ENCODE data around the gene PDZD7.

The PDZD7 gene

GRCh38 chr10:101065481-101066145 is 34.7 kb upstream of the PDZD7 start (continued):
- TF ChIP-seq ZNF175 (tag by site-specific recombination; IDR thresholded peaks at IDR 0.05) (no peak), ZNF449 (tag by site-specific recombination; IDR thresholded peaks at IDR 0.05) (no peak), REST (tag by site-specific recombination; IDR thresholded peaks at IDR 0.05) (no peak), KLF1 (tag by site-specific recombination; IDR thresholded peaks at IDR 0.05) (no peak)

- Histone ChIP-seq H3K27ac (ENCODE audit: extremely low read depth, low read depth, low read length) (no peak overlapping the region), H3K36me3 (ENCODE audit: control insufficient read depth in 2 of 2, insufficient read depth in 1 of 2, low read length in 2 of 2) (no peaks in the 10 kb centered on the region), H3K9me3 (ENCODE audit: control insufficient read depth, insufficient read depth, low read depth, low read length) (no peaks in the 10 kb centered on the region), H3K4me3 (ENCODE audit: low read depth, low read length) (no peak overlapping the region), H3K4me1 (ENCODE audit: control insufficient read depth, insufficient read depth, low read length) (peaks cover 22% of the 10 kb centered on the region)
- CTCF ChIA-PET = interaction anchor here (0.6 to 6.2 kb wide), 13 partner anchors 9 to 97 kb away, joined by 3 to 61 read pairs (median 7); partner anchors contain the start of gene LZTS2
- POLR2A ChIA-PET = no interaction called here
- TF ChIP-seq ZNF530 (tag by site-specific recombination; IDR thresholded peaks at IDR 0.05; ENCODE audit: low read depth) (no peak), HIC1 (tag by site-specific recombination; IDR thresholded peaks at IDR 0.05) (no peak), ZNF830 (tag by site-specific recombination; IDR thresholded peaks at IDR 0.05; ENCODE audit: low read depth) (no peak), ZFP41 (tag by site-specific recombination; IDR thresholded peaks at IDR 0.05; ENCODE audit: borderline replicate concordance) (no peak), ZNF837 (tag by site-specific recombination; IDR thresholded peaks at IDR 0.05) (no peak), ZNF639 (tag by site-specific recombination; IDR thresholded peaks at IDR 0.05) (no peak), ZNF146 (tag by site-specific recombination; IDR thresholded peaks at IDR 0.05) (no peak)
Measured at GRCh38 chr10:101064415-101065030, 33.6 kb upstream of the PDZD7 start.
